GM15510 (cell line): ENCODE results near the gene SLC25A42.
A peak's percentile ranks its signal among the peaks of the same experiment; 100 is the strongest.

Source experiments
- POLR2A ChIP-seq: IDR thresholded peaks from 3 replicates; pipeline ENCODE4 v1.6.1; 2011; ENCODE audit warnings: borderline replicate concordance; ENCODE audit not compliant: insufficient read length; ENCODE audit errors: extremely low read depth

SLC25A42 gene

GRCh38 chr19:19059837-19060611, 3.8 kb upstream of the SLC25A42 start:
- no peak for TF ChIP-seq POLR2A

GRCh38 chr19:19061506-19061905, 2.3 kb upstream of the SLC25A42 start:
- no peak for TF ChIP-seq POLR2A

GRCh38 chr19:19062454-19063182, 1.2 kb upstream of the SLC25A42 start:
- no peak for TF ChIP-seq POLR2A

GRCh38 chr19:19064098-19064722, 416 bp downstream of the SLC25A42 start:
- peak; percentile 15 for TF ChIP-seq POLR2A

- peak; percentile 21 for TF ChIP-seq POLR2A
Observed at GRCh38 chr19:19064811-19065745, 1.3 kb downstream of the SLC25A42 start.

GRCh38 chr19:19067276-19068072, 3.7 kb downstream of the SLC25A42 start:
- no peak for TF ChIP-seq POLR2A

- TF ChIP-seq POLR2A = no peak
Observed at GRCh38 chr19:19068659-19069654, 5.2 kb downstream of the SLC25A42 start.

GRCh38 chr19:19071897-19072296, 8.1 kb downstream of the SLC25A42 start:
- no peak for TF ChIP-seq POLR2A

- no peak for TF ChIP-seq POLR2A
Observed at GRCh38 chr19:19074196-19074882, 10.5 kb downstream of the SLC25A42 start.

GRCh38 chr19:19075126-19075525, 11.3 kb downstream of the SLC25A42 start:
- no peak for TF ChIP-seq POLR2A

GRCh38 chr19:19076476-19076875, 12.7 kb downstream of the SLC25A42 start:
- no peak for TF ChIP-seq POLR2A

GRCh38 chr19:19077103-19077502, 13.3 kb downstream of the SLC25A42 start:
- TF ChIP-seq POLR2A = no peak

- no peak for TF ChIP-seq POLR2A
Observed at GRCh38 chr19:19078801-19079200, 15.0 kb downstream of the SLC25A42 start.

GRCh38 chr19:19079571-19079970, 15.8 kb downstream of the SLC25A42 start:
- no peak for TF ChIP-seq POLR2A
